ENCODE data around the gene UBE2Q1.

Gene UBE2Q1

GRCh38 chr1:154503898-154504297, 54.6 kb downstream of the UBE2Q1 start:
- no peak for DNase-seq (ENCODE audit: low read depth in 2 of 2)

GRCh38 chr1:154502744-154503115, 55.7 kb downstream of the UBE2Q1 start:
- no peak for DNase-seq (ENCODE audit: low read depth in 2 of 2)

GRCh38 chr1:154502066-154502743, 56.3 kb downstream of the UBE2Q1 start, which contains the start of the genes SHE and TDRD10:
Gene SHE, minus strand, starts transcription at chr1:154502412. Its CDS starts 386 bp downstream, at chr1:154502026.
Gene TDRD10, plus strand, starts transcription at chr1:154502219. Its CDS starts 4,685 bp downstream, at chr1:154506904.
- DNase-seq (ENCODE audit: low read depth in 2 of 2) = no peak

- DNase-seq (ENCODE audit: low read depth in 2 of 2) = no peak
Observed at GRCh38 chr1:154501423-154502065, 56.9 kb downstream of the UBE2Q1 start.

GRCh38 chr1:154500533-154500932, 57.9 kb downstream of the UBE2Q1 start:
- DNase-seq (ENCODE audit: low read depth in 2 of 2) = no peak

GRCh38 chr1:154499446-154499845, 59.0 kb downstream of the UBE2Q1 start:
- DNase-seq (ENCODE audit: low read depth in 2 of 2) = no peak

Data from stimulated activated CD4-positive, alpha-beta T cell treated with anti-CD3 and anti-CD28 coated beads, Interleukin-1b, Interleukin-23, amount 100 ng/mL, for 1 hour (primary cell).